ENCODE data around the gene CDKN1C. TPM values are rescaled to one million over a fixed set of nuclear protein-coding genes. Genes with fewer than 3 reads are reported as not detected.

Gene CDKN1C
- total RNA-seq, 4 donors from 2014 or later: 12.6 to 29.7 (median 16.8) TPM

DNA sequence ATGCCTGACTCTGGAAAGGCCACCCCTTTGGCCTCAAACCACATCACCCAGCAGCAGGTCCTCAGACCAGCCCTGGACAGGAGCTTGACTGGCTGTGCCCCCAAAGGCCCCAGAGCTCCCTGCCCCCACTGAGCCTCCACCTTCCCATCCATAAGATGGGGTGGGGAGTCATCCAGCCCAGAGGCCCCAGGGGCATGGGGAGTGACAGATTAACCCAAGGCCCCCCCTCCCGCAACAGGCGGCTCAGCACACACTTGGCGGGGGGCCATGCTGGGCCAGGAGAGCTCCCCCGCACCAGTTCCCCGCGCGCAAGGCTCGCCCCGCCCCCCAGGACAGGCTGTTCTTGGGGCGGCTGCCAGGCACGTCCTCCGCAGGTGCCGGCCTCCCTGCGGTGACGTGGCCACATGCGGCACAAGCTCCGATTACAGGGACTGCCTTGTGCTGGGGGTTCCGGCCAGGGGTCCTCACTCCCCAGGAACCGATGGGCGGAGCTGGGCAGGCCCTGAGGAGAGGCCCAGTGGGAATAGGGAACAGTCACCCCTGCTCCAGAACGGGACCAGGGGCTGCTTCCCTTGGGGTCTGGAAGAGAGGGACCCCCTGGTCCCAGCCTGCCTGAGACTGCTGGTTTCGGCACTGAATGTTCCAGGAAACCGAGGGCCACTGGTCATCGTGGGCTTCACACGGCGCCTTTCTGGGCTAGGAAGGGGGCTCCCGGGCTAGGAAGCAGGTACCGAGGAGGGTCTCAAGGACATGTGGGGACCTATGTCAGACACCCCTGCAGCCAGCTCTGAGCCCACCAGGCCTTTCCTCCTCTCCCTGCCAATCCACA, 5.1 kb upstream of the CDKN1C start:
- DNase-seq: peak; percentile 75 to 82
- TF ChIP-seq, protein P1, sequence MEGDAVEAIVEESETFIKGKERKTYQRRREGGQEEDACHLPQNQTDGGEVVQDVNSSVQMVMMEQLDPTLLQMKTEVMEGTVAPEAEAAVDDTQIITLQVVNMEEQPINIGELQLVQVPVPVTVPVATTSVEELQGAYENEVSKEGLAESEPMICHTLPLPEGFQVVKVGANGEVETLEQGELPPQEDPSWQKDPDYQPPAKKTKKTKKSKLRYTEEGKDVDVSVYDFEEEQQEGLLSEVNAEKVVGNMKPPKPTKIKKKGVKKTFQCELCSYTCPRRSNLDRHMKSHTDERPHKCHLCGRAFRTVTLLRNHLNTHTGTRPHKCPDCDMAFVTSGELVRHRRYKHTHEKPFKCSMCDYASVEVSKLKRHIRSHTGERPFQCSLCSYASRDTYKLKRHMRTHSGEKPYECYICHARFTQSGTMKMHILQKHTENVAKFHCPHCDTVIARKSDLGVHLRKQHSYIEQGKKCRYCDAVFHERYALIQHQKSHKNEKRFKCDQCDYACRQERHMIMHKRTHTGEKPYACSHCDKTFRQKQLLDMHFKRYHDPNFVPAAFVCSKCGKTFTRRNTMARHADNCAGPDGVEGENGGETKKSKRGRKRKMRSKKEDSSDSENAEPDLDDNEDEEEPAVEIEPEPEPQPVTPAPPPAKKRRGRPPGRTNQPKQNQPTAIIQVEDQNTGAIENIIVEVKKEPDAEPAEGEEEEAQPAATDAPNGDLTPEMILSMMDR (IDR thresholded peaks at IDR 0.05): no peak
- no peak for TF ChIP-seq POLR2A (IDR thresholded peaks at IDR 0.05)
- Histone ChIP-seq H3K4me3 (replicated peaks in 1 of 3) (no peak overlapping the region), H3K9me3 (no peaks in the 10 kb centered on the region), H3K36me3 (no peaks in the 10 kb centered on the region), H3K27me3 (no peaks in the 10 kb centered on the region), H3K4me1 (peaks cover 15 to 29% of the 10 kb centered on the region in 2 donors), H3K27ac (no peak overlapping the region)
- WGBS, 2 donors: 61 to 75% methylated on average over 12 to 14 of the region's 28 CpGs
- intact Hi-C loops (cut with DNase I): loop anchor here (2.0 to 10.0 kb wide), 3 partner anchors 358 to 586 kb away; partner anchors contain the start of genes C11orf21 and TSPAN32

DNA sequence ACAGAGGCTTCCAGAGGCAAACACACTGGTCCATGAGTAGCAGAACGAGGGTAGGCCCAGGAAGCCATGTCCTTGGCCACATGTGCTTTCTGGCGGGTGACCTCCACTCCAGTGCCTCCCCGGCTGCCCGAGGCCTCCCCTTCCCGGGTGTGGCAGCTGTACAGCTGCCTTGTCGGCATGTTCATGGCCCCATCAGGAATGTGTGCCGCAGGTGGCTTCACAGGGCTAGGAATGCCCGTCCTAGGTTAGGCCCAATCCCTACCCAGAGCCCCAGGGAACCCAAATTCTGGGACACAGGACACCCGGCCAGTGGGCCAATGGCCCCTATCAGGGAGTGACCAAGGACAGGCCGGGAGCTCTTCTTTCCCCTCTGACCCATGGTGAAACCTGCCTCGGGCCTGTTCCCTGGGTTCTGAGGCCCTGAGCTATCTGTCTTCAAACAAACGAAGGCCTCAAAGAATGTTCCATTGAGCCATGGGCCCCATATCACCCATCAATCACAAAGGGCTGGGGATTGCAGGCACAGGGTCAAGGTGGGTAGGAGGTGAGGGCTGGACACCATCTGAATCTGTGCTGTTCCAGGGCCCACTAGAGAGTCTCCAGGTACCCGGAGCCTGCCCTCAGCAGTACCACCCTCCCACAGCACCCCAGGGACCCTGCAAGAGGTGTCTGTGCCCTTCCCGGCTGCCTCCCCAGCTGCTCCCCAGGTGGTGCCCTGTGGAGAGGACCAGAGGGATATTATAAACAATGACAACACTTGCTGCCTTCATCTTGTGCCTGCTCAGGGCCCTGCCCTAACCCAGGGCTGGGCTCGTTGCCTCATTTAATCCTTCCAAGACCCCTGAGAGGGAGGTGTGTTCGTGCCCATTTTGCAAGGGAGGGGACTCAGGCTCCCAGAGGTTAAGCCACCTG, 4.0 kb upstream of the CDKN1C start:
- Histone ChIP-seq H3K27me3 (no peaks in the 10 kb centered on the region), H3K36me3 (no peaks in the 10 kb centered on the region), H3K4me3 (replicated peaks in 1 of 3) (no peak overlapping the region), H3K4me1 (peaks cover 18 to 29% of the 10 kb centered on the region in 2 donors), H3K9me3 (no peaks in the 10 kb centered on the region), H3K27ac (no peak overlapping the region)
- TF ChIP-seq, protein P1 (IDR thresholded peaks at IDR 0.05): no peak
- no peak for TF ChIP-seq POLR2A (IDR thresholded peaks at IDR 0.05)
- no peak for DNase-seq
- intact Hi-C loops (cut with DNase I): loop anchor here (2.0 to 10.0 kb wide), 4 partner anchors 185 to 585 kb away; partner anchors contain the start of genes C11orf21 and TSPAN32
- 82 to 88% methylated on average over 7 of the region's 16 CpGs for WGBS, 2 donors

DNA sequence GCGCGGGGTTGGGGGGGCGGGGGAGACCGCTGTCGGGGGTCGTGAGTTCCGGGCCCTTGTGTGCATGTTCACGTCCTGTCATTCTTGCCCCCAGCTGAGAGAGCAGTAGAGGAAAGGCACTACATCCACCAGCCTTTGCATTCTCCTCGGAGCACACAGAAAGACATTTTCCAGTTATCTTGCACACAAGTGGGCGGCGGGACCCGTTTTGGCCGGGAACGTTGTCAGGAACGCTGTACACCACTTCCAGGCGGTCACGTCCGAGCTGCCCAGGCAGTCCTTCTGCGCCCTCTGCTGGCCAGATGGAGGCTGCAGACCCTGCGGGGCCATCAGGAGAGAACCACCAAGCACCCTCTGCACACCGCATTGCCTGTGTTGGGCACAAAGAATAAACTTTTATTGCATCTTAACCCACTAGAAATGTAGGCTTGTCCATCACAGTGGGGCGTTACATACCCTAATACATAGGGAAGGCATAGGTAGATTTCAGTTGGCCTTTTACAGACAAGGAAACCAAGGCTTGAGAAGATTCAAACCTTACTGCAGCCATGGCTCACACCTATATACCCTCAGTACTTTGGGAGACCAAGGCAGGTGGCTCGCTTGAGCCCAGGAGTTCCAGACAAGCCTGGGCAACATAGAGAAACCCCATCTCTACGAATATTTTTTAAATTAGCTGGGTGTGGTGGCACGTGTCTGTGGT, 2.8 kb upstream of the CDKN1C start:
- 34 to 38% methylated on average over 20 to 22 of the region's 25 CpGs for WGBS, 2 donors
- H3K9me3 ChIP-seq: no peaks in the 10 kb centered on the region
- H3K36me3 ChIP-seq: no peaks in the 10 kb centered on the region
- TF ChIP-seq, protein P1 (IDR thresholded peaks at IDR 0.05): peak; percentile 83 to 99 (median 96)
- TF ChIP-seq POLR2A (IDR thresholded peaks at IDR 0.05): no peak
- H3K4me3 ChIP-seq (replicated peaks in 1 of 3): no peak overlapping the region
- no peaks in the 10 kb centered on the region for H3K27me3 ChIP-seq
- H3K4me1 ChIP-seq: peaks cover 23 to 29% of the 10 kb centered on the region in 2 donors
- peak; percentile 95 for DNase-seq
- no peak overlapping the region for H3K27ac ChIP-seq
- intact Hi-C loops (cut with DNase I): loop anchor here (10.0 kb wide), 1 partner anchor 184 kb away; no protein-coding TSS in a partner anchor

DNA sequence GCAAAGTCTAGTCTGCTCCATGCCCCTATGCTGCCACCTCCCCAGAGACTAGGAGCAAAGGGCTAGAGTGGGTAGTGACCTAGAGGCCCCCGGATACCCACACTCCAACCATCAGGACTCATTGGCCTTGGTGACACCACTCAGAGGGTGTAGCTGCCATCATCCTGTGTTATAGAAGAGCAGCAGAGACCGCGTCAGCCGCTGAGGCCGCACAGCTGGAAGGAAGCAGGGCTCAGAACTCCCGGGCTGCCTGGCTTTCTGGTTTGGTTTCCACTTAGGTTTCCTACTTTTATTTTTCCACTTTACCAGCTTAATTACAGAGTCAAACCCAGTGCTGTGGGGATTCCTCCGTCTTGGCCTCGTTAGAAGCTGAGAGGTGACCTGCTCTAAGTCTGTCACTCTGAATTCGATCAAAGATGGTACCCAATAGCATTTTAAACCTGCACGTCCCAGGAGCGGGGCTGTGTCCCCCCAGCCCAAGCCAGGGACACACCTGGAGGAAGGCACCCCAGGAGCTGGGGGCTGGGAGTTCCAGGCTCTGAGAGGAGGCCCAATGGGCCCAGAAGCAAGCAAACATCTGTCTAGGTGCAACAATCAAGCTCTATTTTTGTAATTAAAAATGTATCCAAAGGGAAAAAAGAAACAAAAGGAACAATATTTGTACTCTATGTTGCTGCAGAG, 2.1 kb upstream of the CDKN1C start:
- peaks cover 28 to 32% of the 10 kb centered on the region in 2 donors for H3K4me1 ChIP-seq
- intact Hi-C loops (cut with DNase I): loop anchor here (10.0 kb wide), 1 partner anchor 183 kb away; no protein-coding TSS in a partner anchor
- H3K27me3 ChIP-seq: no peaks in the 10 kb centered on the region
- DNase-seq: no peak
- H3K9me3 ChIP-seq: no peaks in the 10 kb centered on the region
- H3K36me3 ChIP-seq: no peaks in the 10 kb centered on the region
- WGBS, 2 donors: 81 to 87% methylated on average over 11 of the region's 11 CpGs
- H3K27ac ChIP-seq: no peak overlapping the region
- H3K4me3 ChIP-seq (replicated peaks in 1 of 3): no peak overlapping the region
- TF ChIP-seq, protein P1 (IDR thresholded peaks at IDR 0.05): no peak
- TF ChIP-seq POLR2A (IDR thresholded peaks at IDR 0.05): no peak

Data from thyroid gland (tissue), 4 donors.